ENCODE results near the gene AXL.

DNA sequence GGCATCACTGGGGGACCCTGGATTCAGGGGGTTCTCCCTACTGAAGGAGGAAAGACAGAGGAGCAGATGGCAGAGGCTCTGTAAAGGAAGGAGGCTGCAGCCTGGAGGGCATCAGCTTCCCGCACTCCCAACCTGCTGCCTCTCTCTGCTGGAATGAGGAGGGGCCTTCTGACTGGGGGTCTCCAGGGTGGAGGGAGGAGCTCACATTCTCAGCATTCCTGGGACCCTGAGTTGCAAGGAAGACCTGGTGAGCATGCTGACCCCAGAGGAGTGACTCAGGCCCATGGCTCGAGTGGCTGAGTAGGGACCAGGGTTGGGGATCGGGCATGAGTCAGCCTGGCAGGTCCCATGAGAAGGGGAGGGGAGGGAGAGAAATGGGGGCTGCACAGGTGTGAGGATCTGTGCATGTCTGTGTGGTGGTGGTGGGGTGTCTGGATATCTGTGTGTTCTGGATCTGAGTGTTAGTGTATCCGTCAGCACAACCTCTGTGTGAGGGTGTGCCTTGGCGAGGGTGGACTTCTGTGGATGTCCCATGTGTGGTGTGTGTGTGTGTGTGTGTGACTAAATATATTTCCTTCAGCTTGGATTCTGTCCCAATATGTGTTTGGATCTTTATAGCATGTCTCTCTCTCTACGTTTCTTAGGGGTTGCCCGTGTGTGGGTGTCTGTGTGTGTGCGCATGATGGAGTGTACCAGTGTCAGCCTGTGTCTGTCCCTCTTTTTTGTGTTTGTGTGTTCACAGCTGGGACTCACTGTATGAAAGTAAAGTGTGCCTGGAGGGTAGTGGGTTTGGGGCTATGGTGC lies 4.6 kb downstream of the AXL start:
- no peak for TF ChIP-seq POLR2A (IDR thresholded peaks at IDR 0.05)
- TF ChIP-seq, protein P1, sequence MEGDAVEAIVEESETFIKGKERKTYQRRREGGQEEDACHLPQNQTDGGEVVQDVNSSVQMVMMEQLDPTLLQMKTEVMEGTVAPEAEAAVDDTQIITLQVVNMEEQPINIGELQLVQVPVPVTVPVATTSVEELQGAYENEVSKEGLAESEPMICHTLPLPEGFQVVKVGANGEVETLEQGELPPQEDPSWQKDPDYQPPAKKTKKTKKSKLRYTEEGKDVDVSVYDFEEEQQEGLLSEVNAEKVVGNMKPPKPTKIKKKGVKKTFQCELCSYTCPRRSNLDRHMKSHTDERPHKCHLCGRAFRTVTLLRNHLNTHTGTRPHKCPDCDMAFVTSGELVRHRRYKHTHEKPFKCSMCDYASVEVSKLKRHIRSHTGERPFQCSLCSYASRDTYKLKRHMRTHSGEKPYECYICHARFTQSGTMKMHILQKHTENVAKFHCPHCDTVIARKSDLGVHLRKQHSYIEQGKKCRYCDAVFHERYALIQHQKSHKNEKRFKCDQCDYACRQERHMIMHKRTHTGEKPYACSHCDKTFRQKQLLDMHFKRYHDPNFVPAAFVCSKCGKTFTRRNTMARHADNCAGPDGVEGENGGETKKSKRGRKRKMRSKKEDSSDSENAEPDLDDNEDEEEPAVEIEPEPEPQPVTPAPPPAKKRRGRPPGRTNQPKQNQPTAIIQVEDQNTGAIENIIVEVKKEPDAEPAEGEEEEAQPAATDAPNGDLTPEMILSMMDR (IDR thresholded peaks at IDR 0.05): no peak
